Ureter (tissue), 1 donor: ENCODE results near the gene RGMA. TPM values are rescaled to one million over a fixed set of nuclear protein-coding genes. Genes with fewer than 3 reads are reported as not detected.

Source experiments
- DNase-seq: peaks from one replicate; pipeline ENCODE4 v3.0.0-alpha.2; 2020; ENCODE audit warnings: low spot score
- total RNA-seq: library from RNA; stranded (reverse); gene quantifications from one replicate; pipeline ENCODE4 v1.2.4, GENCODE V29; 2023
- donor health status: DM: yes; HTN: yes; CAD: no.

Gene RGMA
- total RNA-seq, 1 donor from 2014 or later, result 6.4 TPM

- DNase-seq, result no peak
Measured at GRCh38 chr15:93019090-93019489, 69.9 kb downstream of the RGMA start.

DNA sequence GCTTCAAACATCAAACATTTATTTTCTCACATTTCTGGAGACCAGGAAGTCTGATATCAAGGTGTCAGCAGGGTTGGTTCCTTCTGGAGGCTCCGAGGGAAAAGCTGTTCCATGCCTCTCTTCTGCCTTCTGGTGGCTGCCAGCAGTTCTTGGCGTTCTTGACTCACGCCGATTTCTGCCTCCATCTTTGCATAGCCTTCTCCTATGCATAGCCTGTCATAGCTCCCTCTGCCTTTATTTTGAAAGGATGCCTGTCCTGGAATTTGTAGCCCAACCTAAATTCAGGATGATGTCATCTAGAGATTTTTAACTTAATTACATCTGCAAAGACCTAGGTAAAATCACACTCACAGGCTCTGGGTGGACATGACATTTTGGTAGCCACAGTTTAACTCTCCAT, 70.4 kb downstream of the RGMA start:
- no peak for DNase-seq

GRCh38 chr15:93017526-93017925, 71.5 kb downstream of the RGMA start:
- no peak for DNase-seq

- no peak for DNase-seq
Measured at GRCh38 chr15:93012786-93013185, 76.2 kb downstream of the RGMA start.

DNA sequence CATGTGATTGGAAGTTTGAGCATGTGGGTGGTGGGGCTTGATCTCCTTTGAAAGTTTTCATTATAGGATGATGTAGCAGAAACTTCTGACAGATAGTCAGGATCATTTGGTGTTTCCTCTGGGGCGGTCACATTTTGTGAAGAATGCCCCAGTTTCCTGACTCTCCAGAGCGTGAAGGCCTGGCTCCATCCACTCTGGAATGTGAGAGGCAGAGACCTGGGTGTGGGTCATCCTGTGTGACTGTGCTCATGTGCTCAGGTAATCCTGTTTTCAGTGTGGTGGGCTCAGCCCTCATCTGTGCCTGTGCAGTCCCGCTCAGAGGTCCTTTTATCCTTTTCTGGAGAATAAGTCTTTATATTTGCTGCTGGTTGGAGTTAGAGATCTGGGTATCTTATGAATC, 81.0 kb downstream of the RGMA start:
- DNase-seq, result no peak

DNA sequence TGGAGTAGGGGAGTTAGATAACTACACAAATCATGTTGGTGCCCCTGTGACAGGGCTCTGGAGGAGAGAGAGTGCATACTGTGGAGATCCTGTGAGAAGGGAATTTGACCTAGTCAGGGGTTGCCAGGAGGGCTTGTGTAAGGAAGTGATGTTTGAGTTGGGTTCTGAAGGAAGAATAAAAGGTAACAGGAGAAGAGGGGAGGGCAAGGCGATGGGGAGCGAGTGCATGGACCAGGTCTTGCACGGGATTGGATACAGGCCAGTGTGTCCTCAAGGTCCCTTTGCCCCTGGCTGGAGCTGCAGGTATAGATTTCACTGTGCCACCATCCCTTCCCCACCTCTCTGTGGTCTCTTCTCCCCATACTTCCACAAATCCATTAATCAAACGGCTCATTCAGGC, 83.9 kb downstream of the RGMA start:
- no peak for DNase-seq

GRCh38 chr15:93001881-93002280, 87.1 kb downstream of the RGMA start:
- DNase-seq, result no peak

GRCh38 chr15:93001156-93001555, 87.9 kb downstream of the RGMA start:
- no peak for DNase-seq

- DNase-seq, result no peak
Measured at GRCh38 chr15:92997821-92998220, 91.2 kb downstream of the RGMA start.

DNA sequence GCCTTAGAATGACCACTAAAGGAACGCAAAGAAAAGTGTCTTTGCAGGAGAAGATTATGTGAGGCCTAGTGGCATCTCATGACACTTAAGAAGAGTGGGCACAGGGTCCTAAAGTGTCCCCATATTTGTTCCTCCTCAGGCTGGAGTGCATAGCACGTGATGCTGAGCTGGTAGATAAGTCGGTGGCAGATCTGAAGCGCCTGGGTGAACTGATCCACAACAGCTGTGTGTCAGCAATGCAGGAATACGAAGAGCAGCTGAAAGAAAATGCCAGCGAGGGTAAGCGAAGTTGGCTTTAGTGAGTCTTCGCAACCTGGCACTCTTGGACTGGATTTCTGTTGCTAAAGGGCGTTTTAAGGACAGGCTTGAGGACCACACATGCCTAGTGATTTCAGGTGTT, 96.3 kb downstream of the RGMA start:
- DNase-seq, result no peak

- no peak for DNase-seq
Measured at GRCh38 chr15:92990031-92990430, 99.0 kb downstream of the RGMA start.

GRCh38 chr15:92989470-92989869, 99.5 kb downstream of the RGMA start:
- no peak for DNase-seq

Other genes starting within 250 kb of the RGMA start
- 193 TPM for gene CHD2, start 188.9 kb downstream of the RGMA start, total RNA-seq